SK-N-SH treated with all-trans-retinoic acid at 6 μM for 48 hours (cell line): ENCODE data around the gene EXOC3.

ENCODE experiments used
- ATAC-seq: fragments of 200-7000 bp; cut with Tn5 transposase; 3 replicates; pipeline ENCODE4 v1.9.1; 2020; ENCODE audit warnings: mild to moderate bottlenecking, moderate library complexity
- ARNTL ChIP-seq: fragments of 450-650 bp; formaldehyde crosslinking; IDR thresholded peaks from 2 replicates; pipeline ENCODE4 v1.5.0; 2020; ENCODE audit warnings: low read depth, mild to moderate bottlenecking, moderate library complexity, borderline replicate concordance
- BACH2 ChIP-seq: fragments of 250-450 bp; sonication (Bioruptor Pico); IDR thresholded peaks from 2 replicates; pipeline ENCODE4 v1.9.0; 2021; ENCODE audit warnings: mild to moderate bottlenecking, borderline replicate concordance
- CREB5 ChIP-seq: fragments of 250-450 bp; sonication (Bioruptor Pico); IDR thresholded peaks from 2 replicates; pipeline ENCODE4 v1.5.1; 2020; ENCODE audit warnings: low read depth, mild to moderate bottlenecking, moderate library complexity
- CSDC2 ChIP-seq: fragments of 250-450 bp; sonication (Bioruptor Pico); IDR thresholded peaks from 2 replicates; pipeline ENCODE4 v1.5.0; 2020; ENCODE audit warnings: mild to moderate bottlenecking, moderate library complexity
- CSRNP3 ChIP-seq: fragments of 250-450 bp; sonication (Bioruptor Pico); IDR thresholded peaks from 2 replicates; pipeline ENCODE4 v1.5.1; 2021; ENCODE audit warnings: mild to moderate bottlenecking, moderate library complexity
- ESRRG ChIP-seq: fragments of 250-450 bp; sonication (Bioruptor Pico); IDR thresholded peaks from 2 replicates; pipeline ENCODE4 v1.6.1; 2021; ENCODE audit warnings: mild to moderate bottlenecking
- GLIS3 ChIP-seq: fragments of 250-450 bp; sonication (Bioruptor Pico); IDR thresholded peaks from 2 replicates; pipeline ENCODE4 v1.5.0; 2020; ENCODE audit warnings: mild to moderate bottlenecking, moderate library complexity
- ISL1 ChIP-seq: fragments of 250-450 bp; sonication (Bioruptor Pico); IDR thresholded peaks from 2 replicates; pipeline ENCODE4 v2.1.2; 2022; ENCODE audit warnings: mild to moderate bottlenecking, moderate library complexity
- OSR1 ChIP-seq: fragments of 250-450 bp; sonication (Bioruptor Pico); IDR thresholded peaks from 2 replicates; pipeline ENCODE4 v1.8.0; 2022; ENCODE audit warnings: moderate library complexity, mild to moderate bottlenecking, inconsistent platforms
- PATZ1 ChIP-seq: fragments of 250-450 bp; sonication (Bioruptor Pico); IDR thresholded peaks from 2 replicates; pipeline ENCODE4 v1.8.0; 2020; ENCODE audit warnings: mild to moderate bottlenecking, moderate library complexity, borderline replicate concordance
- POU6F1 ChIP-seq: fragments of 250-450 bp; sonication (Bioruptor Pico); IDR thresholded peaks from 2 replicates; pipeline ENCODE4 v1.8.0; 2021; ENCODE audit warnings: low read depth, mild to moderate bottlenecking, moderate library complexity, borderline replicate concordance
- PPARA ChIP-seq: fragments of 250-450 bp; sonication (Bioruptor Pico); IDR thresholded peaks from 2 replicates; pipeline ENCODE4 v1.5.0; 2020; ENCODE audit warnings: mild to moderate bottlenecking, borderline replicate concordance
- RARB ChIP-seq: fragments of 250-450 bp; sonication (Bioruptor Pico); IDR thresholded peaks from 2 replicates; pipeline ENCODE4 v1.8.0; 2021; ENCODE audit warnings: mild to moderate bottlenecking, moderate library complexity
- SNAI2 ChIP-seq: fragments of 250-450 bp; sonication (Bioruptor Pico); IDR thresholded peaks from 2 replicates; pipeline ENCODE4 v1.5.0; 2020; ENCODE audit warnings: mild to moderate bottlenecking, moderate library complexity
- TCF4 ChIP-seq: fragments of 250-450 bp; sonication (Bioruptor Pico); IDR thresholded peaks from 2 replicates; pipeline ENCODE4 v1.8.0; 2021; ENCODE audit warnings: mild to moderate bottlenecking, moderate library complexity, borderline replicate concordance
- TOX ChIP-seq: fragments of 250-450 bp; sonication (Bioruptor Pico); IDR thresholded peaks from 2 replicates; pipeline ENCODE4 v1.8.0; 2021; ENCODE audit warnings: mild to moderate bottlenecking, moderate library complexity, borderline replicate concordance
- ZC3H10 ChIP-seq: fragments of 250-450 bp; sonication (Bioruptor Pico); IDR thresholded peaks from 2 replicates; pipeline ENCODE4 v1.5.1; 2021; ENCODE audit warnings: mild to moderate bottlenecking, moderate library complexity
- ZFP3 ChIP-seq: fragments of 250-450 bp; sonication (Bioruptor Pico); IDR thresholded peaks from 2 replicates; pipeline ENCODE4 v1.5.0; 2020; ENCODE audit warnings: mild to moderate bottlenecking, moderate library complexity
- ZFP30 ChIP-seq: fragments of 450-650 bp; formaldehyde crosslinking; IDR thresholded peaks from 2 replicates; pipeline ENCODE4 v1.5.0; 2022; ENCODE audit warnings: mild to moderate bottlenecking, moderate library complexity
- ZNF565 ChIP-seq: fragments of 450-650 bp; formaldehyde crosslinking; conservative IDR thresholded peaks from 2 replicates; pipeline ENCODE4 v1.5.0; 2020; ENCODE audit warnings: low read depth, mild to moderate bottlenecking, moderate library complexity
- ZNF70 ChIP-seq: fragments of 450-650 bp; formaldehyde crosslinking; IDR thresholded peaks from 2 replicates; pipeline ENCODE4 v1.5.0; 2020; ENCODE audit warnings: mild to moderate bottlenecking, moderate library complexity
- ZNF8 ChIP-seq: fragments of 450-650 bp; formaldehyde crosslinking; IDR thresholded peaks from 2 replicates; pipeline ENCODE4 v1.5.0; 2020; ENCODE audit warnings: mild to moderate bottlenecking, moderate library complexity

EXOC3 gene

GRCh38 chr5:443239-444151, 519 bp downstream of the EXOC3 start:
- peak; percentile 29 for ATAC-seq
- TF ChIP-seq GLIS3 (CRISPR knock-in tag) (no peak), ESRRG (CRISPR knock-in tag) (no peak), ZNF8 (no peak), POU6F1 (CRISPR knock-in tag) (no peak), ZC3H10 (CRISPR knock-in tag) (no peak), ZFP3 (CRISPR knock-in tag) (no peak), SNAI2 (CRISPR knock-in tag) (no peak), CSDC2 (no peak), ZFP30 (CRISPR knock-in tag) (no peak), TOX (CRISPR knock-in tag) (no peak), PATZ1 (CRISPR knock-in tag) (no peak), RARB (no peak), PPARA (CRISPR knock-in tag) (no peak), CSRNP3 (CRISPR knock-in tag) (no peak)

GRCh38 chr5:444226-444625, 1.2 kb downstream of the EXOC3 start:
- no peak for TF ChIP-seq POU6F1 (CRISPR knock-in tag)
- TF ChIP-seq ZC3H10 (CRISPR knock-in tag), result no peak
- no peak for TF ChIP-seq TOX (CRISPR knock-in tag)
- TF ChIP-seq TCF4 (CRISPR knock-in tag), result no peak
- TF ChIP-seq CSRNP3 (CRISPR knock-in tag), result no peak
- no peak for TF ChIP-seq GLIS3 (CRISPR knock-in tag)
- no peak for TF ChIP-seq OSR1 (CRISPR knock-in tag)
- no peak for TF ChIP-seq SNAI2 (CRISPR knock-in tag)
- no peak for TF ChIP-seq CSDC2
- no peak for TF ChIP-seq CREB5 (CRISPR knock-in tag)
- ATAC-seq, result no peak

GRCh38 chr5:445591-445990, 2.6 kb downstream of the EXOC3 start:
- ATAC-seq, result no peak
- TF ChIP-seq ZFP30 (CRISPR knock-in tag) (no peak), RARB (no peak), ZNF8 (no peak), ZNF565 (no peak), BACH2 (CRISPR knock-in tag) (no peak), OSR1 (CRISPR knock-in tag) (no peak), ZC3H10 (CRISPR knock-in tag) (no peak), ARNTL (CRISPR knock-in tag) (no peak), SNAI2 (CRISPR knock-in tag) (no peak), ISL1 (CRISPR knock-in tag) (no peak), ZNF70 (CRISPR knock-in tag) (no peak), POU6F1 (CRISPR knock-in tag) (no peak), PATZ1 (CRISPR knock-in tag) (no peak), GLIS3 (CRISPR knock-in tag) (no peak), ZFP3 (CRISPR knock-in tag) (no peak)
